NCI-H1694 (cell line): ENCODE measurements around the gene CD5L.

ENCODE experiments used
- DNase-seq: peaks from one replicate; lab custom pipeline; 2025; lab: John Stamatoyannopoulos, UW

CD5L gene

GRCh38 chr1:157813269-157813668 is 28.3 kb downstream of the CD5L start:
- no peak for DNase-seq

- no peak for DNase-seq
These were observed 35.0 kb downstream of the CD5L start for GRCh38 chr1:157806431-157807149.

- no peak for DNase-seq
These were observed 37.8 kb downstream of the CD5L start for GRCh38 chr1:157803851-157804250.

GRCh38 chr1:157799996-157800395 is 41.6 kb downstream of the CD5L start:
- no peak for DNase-seq

- DNase-seq, result no peak
These were observed 43.4 kb downstream of the CD5L start for GRCh38 chr1:157798211-157798610.

- DNase-seq, result no peak
These were observed 56.4 kb downstream of the CD5L start for GRCh38 chr1:157785248-157785647.

GRCh38 chr1:157784801-157785200 is 56.8 kb downstream of the CD5L start:
- no peak for DNase-seq

- DNase-seq, result no peak
These were observed 58.7 kb downstream of the CD5L start for GRCh38 chr1:157782931-157783330.

GRCh38 chr1:157781048-157781447 is 60.6 kb downstream of the CD5L start:
- DNase-seq, result no peak
